Measurements from ENCODE around the gene MBD2. TPM values are rescaled to one million over a fixed set of nuclear protein-coding genes. Genes with fewer than 3 reads are reported as not detected.

MBD2 gene
- total RNA-seq, 2 donors from 2014 or later, result 24.3 to 32.0 TPM

DNA sequence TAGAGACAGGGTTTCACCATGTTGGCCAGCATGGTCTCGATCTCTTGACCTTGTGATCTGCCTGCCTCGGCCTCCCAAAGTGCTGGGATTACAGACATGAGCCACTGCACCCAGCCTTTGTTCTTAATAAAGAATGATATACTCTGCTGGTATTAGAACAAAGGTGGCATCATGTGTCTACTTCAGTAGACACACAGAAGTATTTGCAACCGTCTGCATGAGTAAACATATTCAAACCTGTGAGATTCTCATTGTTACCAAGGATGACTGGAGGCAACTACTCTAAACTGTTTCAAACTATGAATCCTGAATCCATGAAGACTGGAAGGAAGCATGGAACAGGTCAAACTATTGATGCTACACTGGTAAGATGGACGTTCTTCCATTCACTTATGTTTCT, 32.1 kb downstream of the MBD2 start:
- no peak for TF ChIP-seq CTCF (IDR thresholded peaks at IDR 0.05)
- Histone ChIP-seq H3K4me3 (no peak overlapping the region), H3K36me3 (peaks cover 4% of the 10 kb centered on the region), H3K27ac (no peak overlapping the region), H3K27me3 (no peaks in the 10 kb centered on the region), H3K4me1 (no peaks in the 10 kb centered on the region), H3K9me3 (no peaks in the 10 kb centered on the region)
- DNase-seq (ENCODE audit: low spot score), result no peak

DNA sequence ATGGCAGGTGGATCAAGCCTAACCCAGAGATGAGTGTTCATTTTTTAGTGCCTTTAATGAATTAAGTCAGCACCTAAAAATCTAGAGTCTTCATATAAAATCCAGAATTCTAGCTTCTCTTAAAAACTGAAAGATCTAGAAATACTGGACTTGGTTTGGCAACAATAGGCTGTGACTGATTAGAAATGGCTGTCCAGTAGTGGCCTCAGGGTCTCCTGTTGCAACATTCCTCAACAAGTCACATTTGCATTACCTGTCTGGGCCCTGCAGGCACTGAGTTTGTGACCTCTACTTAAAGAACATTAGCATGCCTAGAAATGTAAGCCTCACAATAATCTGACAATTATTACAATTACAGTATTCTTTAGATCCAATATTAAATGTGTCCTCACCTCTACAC, 33.1 kb downstream of the MBD2 start:
- H3K4me1 ChIP-seq, result no peaks in the 10 kb centered on the region
- no peaks in the 10 kb centered on the region for H3K27me3 ChIP-seq
- peaks cover 7% of the 10 kb centered on the region for H3K36me3 ChIP-seq
- no peaks in the 10 kb centered on the region for H3K9me3 ChIP-seq
- TF ChIP-seq CTCF (IDR thresholded peaks at IDR 0.05), result no peak
- DNase-seq (ENCODE audit: low spot score), result no peak
- no peak overlapping the region for H3K27ac ChIP-seq
- H3K4me3 ChIP-seq, result no peak overlapping the region

DNA sequence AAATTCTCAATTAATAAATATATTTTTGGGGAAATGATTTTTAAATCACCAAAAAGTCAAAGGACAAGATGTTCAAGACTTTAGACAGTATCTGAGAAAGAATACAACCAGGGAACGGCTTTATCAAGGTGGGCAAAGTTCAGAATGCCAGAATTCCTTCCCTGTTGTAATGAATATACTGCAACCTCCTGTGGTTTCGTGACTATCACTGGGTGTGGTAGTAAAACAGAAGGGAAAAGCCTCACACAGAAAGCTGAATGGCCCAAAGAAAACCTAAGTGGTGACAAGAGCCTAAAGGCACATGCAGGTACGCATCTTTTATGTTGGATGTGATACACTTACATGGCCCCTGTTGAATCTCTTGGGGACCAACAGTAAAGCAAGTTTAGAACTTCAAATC, 37.1 kb downstream of the MBD2 start:
- TF ChIP-seq CTCF (IDR thresholded peaks at IDR 0.05), result no peak
- no peaks in the 10 kb centered on the region for H3K9me3 ChIP-seq
- no peaks in the 10 kb centered on the region for H3K27me3 ChIP-seq
- peaks cover 9% of the 10 kb centered on the region for H3K36me3 ChIP-seq
- DNase-seq (ENCODE audit: low spot score), result no peak
- no peak overlapping the region for H3K4me3 ChIP-seq
- no peaks in the 10 kb centered on the region for H3K4me1 ChIP-seq
- no peak overlapping the region for H3K27ac ChIP-seq

GRCh38 chr18:54184836-54185235, 39.6 kb downstream of the MBD2 start:
- Histone ChIP-seq H3K27me3 (no peaks in the 10 kb centered on the region), H3K9me3 (no peaks in the 10 kb centered on the region), H3K27ac (no peak overlapping the region), H3K4me3 (no peak overlapping the region), H3K36me3 (peaks cover 12% of the 10 kb centered on the region), H3K4me1 (no peaks in the 10 kb centered on the region)
- no peak for DNase-seq (ENCODE audit: low spot score)
- no peak for TF ChIP-seq CTCF (IDR thresholded peaks at IDR 0.05)

- H3K27me3 ChIP-seq, result no peaks in the 10 kb centered on the region
- no peak for TF ChIP-seq CTCF (IDR thresholded peaks at IDR 0.05)
- no peaks in the 10 kb centered on the region for H3K4me1 ChIP-seq
- no peak for DNase-seq (ENCODE audit: low spot score)
- H3K4me3 ChIP-seq, result no peak overlapping the region
- H3K36me3 ChIP-seq, result peaks cover 12% of the 10 kb centered on the region
- no peaks in the 10 kb centered on the region for H3K9me3 ChIP-seq
- H3K27ac ChIP-seq, result no peak overlapping the region
These were observed 41.1 kb downstream of the MBD2 start for GRCh38 chr18:54183390-54183789.

- DNase-seq (ENCODE audit: low spot score), result no peak
- H3K36me3 ChIP-seq, result peaks cover 5% of the 10 kb centered on the region
- H3K9me3 ChIP-seq, result no peaks in the 10 kb centered on the region
- no peak for TF ChIP-seq CTCF (IDR thresholded peaks at IDR 0.05)
- H3K27ac ChIP-seq, result no peak overlapping the region
- no peaks in the 10 kb centered on the region for H3K4me1 ChIP-seq
- H3K27me3 ChIP-seq, result no peaks in the 10 kb centered on the region
- H3K4me3 ChIP-seq, result no peak overlapping the region
These were observed 42.4 kb downstream of the MBD2 start for GRCh38 chr18:54181856-54182602.
